GM19395 (cell line): ENCODE results near the gene AKAP6.
A peak's percentile ranks its signal among the peaks of the same experiment; 100 is the strongest.
"Not testable (repeated sequence)": the region's sequence is repeated elsewhere in the genome, so short reads cannot be mapped to it uniquely, and the experiment has no call there.

Experiments
- ATAC-seq: cut with Tn5 transposase; IDR thresholded peaks from one replicate; pipeline ENCODE4 v1.9.1; 2021; ENCODE audit warnings: mild to moderate bottlenecking, moderate library complexity; ENCODE audit not compliant: unreplicated experiment

The AKAP6 gene

DNA sequence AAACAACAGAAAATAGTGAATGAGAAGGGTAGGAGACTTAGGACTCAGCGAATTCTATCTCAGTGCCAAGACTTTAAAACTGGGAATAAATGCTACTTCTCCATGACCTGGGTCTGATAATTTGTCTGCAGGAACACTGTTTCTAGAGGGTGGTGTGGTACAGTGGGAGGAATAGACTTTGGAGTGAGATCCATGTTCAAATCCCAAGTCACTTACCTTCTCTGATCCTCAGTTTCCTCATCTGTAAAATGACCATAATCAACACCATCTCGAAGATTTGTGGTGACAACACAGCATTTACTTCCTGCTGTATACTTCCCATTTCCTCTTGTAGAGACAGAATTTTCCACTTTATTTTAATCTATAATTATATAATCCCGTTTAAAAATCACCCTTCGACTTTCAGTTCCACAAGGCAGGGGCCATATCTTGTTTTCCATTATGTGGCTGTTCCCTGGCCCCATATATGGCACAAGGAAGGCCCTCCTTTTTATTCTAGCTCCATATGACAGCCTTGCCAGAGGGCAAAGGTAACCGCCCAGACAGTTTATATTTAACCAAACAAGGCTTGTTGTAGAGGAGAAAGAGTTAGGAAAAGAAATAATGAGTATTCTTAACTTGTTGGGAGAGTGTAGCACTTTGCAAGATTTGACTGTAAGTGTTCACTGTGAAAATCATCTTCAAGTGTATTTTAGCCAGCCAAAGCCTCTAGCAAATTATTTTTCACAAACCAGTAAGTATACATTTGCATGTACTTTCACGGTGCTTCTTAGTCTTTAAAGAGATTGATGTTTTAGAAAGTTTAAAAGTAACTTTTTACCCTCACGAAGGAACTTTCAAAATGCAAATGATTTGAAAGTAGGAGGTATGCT lies 243.1 kb downstream of the AKAP6 start:
- peak; percentile 81 for ATAC-seq

DNA sequence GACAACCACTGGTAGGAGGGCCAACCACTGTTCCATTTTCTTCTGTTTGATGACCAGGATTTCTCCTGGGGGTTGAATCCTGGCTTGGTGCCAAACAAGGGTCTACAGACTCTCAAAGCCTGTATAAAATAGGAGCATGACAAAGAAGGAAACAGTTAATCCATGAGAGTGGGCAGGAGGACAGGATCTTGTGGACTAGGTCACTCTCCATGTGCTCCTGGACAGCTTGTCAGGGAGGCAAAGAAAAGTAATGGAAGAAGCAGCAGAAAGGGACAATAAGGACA lies 243.7 kb downstream of the AKAP6 start:
- ATAC-seq: no peak

DNA sequence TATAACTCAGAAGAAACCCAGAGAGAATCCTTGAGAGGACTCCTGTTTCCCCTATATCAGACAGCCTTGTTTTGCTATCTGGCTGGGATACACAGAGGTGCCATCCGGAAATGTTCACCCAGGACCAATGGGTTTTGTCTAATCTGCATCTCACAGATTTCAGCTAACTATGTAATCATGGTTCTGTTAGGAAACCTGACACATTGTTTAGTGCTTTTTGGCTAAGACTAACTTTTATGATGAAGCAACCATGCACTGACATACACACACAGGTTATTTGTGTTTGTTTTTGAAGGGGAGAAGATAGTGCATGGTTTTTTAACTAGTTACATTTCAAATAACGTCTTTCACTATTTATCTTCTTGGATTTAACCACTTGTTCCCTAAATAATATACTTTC lies 245.2 kb downstream of the AKAP6 start:
- no peak for ATAC-seq

DNA sequence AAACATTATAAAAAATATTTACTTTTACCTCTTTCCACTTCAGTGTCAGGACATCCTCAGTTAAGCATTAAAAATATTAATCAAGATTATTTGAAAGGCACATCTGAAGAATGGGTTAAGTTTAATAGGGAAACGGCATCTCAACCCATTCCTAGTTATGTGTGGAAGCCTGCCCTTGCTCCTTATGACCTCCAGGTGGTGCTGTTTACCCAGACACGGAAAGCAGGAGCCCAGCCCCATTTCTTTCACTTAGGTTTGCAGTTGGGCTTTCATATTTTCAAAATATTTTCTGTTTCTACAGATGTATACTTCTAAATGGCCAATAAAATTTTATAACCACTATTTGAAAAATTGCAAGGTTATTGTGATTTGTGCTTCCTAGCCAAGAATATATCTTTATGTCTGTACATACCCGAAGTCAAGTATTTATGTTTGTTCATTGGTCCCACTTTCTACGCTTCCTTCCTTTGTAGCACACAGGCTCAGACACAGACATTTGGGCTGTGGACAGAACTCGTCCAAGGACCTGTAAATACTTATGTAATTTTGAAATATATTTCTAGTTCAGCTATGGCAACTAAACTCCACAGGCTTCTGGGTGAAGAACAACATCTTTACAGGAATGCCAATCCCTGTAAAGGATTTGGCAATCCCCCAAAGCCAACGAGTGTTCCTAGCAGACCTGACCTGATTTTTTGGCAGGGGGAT lies 247.1 kb downstream of the AKAP6 start:
- peak; percentile 61 for ATAC-seq

DNA sequence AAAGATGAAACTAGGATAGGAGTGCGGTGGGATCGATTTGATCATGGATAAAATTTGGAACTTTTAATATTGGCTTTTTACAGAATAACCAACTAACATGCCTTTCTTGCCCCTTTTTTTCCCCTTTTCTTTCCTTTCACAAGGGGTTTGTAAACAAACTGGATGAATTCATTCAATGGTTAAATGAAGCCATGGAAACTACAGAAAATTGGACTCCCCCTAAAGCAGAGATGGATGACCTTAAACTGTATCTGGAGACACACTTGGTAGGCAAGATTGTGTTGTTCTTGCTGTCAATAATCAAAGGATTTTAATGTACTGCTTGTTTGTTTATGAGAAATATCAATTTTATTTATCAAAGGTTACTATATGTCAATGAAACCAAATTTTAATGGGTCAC lies 247.9 kb downstream of the AKAP6 start:
- ATAC-seq: no peak

DNA sequence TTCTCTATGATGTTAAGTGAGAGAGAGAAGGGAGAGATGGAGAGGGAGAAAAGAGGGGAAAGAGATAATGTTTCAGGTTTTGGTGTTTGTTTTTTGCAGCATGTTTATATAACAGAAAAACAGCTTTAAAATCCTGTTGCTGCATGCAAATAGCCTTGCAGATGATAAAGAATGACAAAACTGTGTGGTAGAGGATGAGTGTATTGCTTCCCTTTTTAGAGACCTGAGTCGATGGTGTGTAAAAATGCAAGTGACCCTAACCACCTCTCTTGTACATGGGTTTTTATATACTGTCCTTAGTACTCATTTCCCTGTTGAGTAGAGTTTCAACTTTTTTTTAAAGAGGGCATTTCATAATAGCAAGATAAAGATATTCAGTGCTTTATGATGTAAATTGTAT lies 249.1 kb downstream of the AKAP6 start:
- peak; percentile 85 for ATAC-seq

DNA sequence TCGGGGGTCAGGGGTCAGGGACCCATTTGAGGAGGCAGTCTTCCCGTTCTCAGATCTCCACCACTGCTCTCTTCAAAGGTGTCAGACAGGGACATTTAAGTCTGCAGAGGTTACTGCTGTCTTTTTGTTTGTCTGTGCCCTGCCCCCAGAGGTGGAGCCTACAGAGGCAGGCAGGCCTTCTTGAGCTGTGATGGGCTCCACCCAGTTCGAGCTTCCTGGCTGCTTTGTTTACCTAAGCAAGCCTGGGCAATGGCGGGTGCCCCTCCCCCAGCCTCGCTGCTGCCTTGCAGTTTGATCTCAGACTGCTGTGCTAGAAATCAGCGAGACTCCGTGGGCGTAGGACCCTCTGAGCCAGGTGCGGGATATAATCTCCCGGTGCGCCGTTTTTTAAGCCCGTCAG lies 254.3 kb downstream of the AKAP6 start:
- ATAC-seq: not testable (repeated sequence)

DNA sequence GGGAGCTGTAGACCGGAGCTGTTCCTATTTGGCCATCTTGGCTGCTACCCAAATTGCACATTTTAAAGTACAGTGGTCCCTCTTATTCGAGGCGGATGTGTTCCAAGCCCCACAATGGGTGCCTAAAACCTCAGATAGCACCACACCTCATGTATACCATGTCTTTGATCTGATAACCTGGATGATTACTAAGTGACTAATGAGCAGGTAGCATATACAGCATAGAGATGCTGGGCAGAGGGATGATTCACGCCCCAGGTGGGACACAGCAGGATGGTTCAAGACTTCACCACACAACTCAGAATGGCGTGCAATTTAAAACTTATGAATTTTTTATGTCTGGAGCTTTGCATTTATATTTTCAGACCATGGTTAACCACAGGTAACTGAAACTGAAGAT lies 255.0 kb downstream of the AKAP6 start:
- no peak for ATAC-seq

DNA sequence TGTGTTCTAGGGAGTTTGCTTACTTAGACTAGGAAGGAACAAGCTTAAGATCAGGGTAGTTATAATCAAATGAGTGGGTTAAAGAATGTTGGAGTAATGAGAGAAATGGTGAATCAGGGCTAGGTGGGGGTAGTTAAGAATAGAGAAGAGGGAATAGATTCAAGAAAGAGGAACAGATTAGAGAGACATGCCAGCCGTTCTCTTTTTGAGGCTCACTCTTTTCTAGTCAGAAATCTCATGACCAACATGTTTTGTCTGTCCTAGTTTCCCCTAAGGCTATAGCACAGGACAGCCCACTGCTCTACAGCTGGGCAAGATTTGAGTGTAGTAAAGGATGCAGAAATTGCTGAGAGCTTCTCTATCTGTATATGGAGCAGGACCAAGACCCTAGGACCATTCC lies 258.4 kb downstream of the AKAP6 start:
- ATAC-seq: no peak

DNA sequence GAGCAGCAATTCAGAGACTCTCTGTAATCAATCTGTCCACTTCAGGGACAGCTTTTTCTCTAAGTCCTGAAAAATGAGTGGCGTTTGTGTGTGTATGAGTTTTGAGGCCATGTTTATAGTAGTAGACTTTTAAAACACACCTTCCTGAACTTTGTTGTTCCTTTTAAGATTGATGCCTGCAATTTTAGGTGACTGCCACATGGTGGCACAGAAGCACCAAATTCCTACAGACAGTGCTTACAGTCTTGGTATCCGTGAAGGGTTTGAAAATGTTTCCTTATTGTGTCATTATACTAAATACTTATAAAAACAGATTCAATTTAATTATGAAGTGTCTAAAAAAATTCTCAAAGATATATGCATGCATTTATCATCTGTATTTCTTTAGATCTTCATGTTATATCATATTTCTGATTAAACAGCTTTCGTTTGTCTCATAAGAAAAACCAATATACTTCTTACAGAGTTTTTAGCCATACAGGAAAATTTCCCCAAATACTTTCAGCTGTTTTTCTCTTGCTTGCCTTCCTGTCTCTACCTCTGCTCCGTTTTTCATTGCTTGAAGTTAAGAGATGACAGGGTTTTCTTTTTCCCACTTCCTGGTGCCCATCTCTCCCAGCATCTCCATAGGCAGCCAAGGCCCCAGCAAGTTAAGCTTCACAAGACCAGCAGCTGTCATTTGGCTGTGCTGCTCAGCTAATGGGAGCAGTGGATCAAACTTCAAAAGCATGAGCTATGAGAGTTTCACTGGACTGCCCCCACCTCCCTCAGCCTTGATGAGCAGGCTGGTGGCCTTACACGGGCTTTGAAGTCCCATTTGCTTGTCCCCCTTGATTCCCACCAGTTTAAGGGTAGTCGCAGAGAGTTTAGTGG lies 259.6 kb downstream of the AKAP6 start:
- peak; percentile 60 for ATAC-seq

DNA sequence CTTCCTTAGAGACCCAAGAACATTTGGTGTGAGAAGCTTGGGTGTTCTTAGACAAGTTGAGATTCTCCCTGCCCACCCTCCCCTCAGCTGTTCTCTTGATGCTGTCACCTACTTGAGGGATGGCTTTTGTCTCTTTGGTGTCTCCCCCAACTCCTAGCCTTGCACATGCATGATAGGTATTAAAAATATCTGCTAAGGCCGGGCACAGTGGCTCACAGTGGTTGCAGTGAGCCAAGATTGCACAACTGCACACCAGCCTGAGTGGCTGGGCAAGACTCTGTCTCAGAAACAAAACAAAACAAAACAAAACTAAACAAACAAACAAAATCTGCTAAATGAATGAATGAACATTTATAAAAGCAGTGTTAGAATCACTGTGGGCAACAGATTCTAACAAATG lies 261.1 kb downstream of the AKAP6 start:
- no peak for ATAC-seq

DNA sequence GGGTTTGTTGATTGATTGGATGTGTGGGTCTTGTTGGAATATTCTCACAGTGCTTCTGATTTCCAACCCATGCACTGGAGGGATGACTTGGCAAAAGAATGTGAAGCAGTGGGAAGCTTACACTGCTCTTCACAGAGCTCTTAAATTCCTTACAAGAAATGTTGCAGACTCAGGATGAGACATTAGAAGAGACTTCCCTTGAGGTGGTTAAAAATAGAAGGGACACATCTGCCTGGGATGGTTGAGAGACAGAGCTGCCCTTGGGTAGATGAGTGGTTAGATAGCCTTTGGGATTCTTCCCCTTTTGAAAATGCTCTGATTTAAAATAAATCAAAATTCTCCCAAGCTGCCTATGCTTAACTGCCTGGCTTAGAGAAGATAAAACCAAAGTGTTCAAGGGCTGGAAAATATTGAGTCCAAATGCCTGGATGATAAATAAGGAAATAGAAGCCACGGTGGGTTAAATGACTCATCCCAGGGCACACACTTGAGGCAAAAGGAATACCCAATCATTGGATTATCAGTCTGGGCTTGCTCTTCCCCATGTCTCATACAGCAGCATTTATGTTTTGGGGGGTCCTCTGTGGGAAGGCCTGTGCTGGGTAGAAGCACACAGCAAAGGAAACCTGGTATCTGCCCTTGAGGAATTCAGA lies 264.3 kb downstream of the AKAP6 start:
- ATAC-seq: no peak

DNA sequence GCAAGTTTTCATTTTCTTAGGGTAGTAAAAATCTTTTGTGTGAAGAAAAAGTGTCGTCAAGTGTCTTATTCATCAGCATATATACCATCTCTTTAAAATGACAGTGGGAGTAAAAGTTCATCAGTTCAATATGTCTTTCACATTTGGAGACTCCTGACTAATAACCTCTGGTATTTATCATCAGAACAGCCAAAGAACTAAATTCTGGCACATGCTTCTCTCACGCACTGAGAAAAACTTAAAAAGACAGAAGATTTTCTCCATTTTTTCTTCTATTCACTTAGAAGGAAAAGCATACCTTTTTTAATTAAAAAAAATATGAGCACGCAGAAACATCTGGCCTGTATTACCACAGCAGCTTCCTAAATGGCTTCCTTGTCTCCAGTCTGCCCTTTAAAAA lies 265.7 kb downstream of the AKAP6 start:
- ATAC-seq: no peak

DNA sequence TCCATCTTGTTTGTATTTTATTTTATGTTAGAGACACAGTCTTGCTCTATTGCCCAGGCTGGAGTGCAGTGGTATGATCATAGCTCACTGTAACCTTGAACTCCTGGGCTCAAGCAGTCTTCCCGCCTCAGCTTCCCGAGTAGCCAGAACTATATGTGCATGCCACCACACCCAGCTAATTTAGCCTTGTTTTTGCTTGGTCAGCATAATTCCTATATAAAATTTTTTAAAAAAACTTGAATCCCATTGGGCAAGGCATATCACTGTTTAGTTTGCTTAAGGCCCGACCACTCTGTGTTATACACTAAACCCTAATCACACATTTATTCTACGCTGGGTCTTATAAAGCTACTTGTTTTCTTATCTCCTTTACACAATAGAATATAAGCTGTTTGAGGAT lies 266.4 kb downstream of the AKAP6 start:
- no peak for ATAC-seq

DNA sequence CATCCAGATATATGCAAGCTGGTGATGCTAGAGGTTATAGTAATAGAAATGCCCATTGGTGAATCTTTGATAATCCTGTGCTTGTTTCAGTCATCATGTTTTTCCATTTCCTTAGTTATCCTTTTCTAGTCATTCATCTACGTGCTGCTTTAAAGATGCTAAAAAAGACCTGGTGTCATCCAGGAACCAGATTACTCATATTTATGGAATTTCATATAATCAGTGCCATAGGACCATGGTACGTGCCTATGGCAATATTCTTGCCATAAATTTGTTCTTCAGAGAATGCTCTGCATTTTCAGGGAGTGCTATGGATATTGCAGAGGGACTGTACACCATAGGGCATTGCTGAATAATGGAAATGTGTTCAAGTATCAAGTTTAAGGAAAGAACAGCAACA lies 267.3 kb downstream of the AKAP6 start:
- ATAC-seq: no peak

DNA sequence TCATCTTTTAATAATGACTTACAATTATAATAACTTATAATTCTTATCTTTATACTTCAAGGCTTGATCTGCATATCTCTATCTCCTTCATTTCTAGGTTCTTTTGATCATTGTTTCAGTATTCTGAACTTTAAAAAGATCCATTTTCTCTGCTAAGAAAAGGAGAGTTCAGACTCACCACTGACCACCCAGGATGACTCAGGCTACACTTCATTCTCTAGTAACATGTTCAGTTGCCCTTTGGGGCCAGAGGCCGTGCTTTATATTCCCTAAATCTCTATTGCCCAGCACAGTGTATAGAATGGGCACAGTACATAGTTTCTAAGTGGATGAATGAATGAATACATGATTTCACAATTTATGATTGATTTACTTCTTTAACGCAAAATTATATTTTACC lies 268.7 kb downstream of the AKAP6 start:
- ATAC-seq: no peak

DNA sequence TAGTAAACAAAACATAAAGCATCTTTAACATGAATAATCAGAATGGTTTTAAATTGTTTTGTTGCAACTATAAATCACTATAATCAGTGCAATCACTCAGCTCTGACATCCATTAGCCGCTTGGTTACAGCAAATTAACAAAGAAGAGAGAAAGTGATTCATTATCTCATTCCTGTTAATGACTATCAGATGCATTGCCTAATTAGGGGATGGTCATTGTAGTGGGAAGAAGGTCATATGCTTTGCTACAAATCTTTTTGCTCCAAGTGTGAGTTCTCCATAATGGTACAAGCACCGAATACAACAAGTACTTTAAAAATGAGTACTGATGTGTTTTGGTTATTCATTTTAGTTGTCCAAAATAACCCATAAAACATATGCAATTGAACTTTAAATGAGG lies 272.0 kb downstream of the AKAP6 start:
- no peak for ATAC-seq

DNA sequence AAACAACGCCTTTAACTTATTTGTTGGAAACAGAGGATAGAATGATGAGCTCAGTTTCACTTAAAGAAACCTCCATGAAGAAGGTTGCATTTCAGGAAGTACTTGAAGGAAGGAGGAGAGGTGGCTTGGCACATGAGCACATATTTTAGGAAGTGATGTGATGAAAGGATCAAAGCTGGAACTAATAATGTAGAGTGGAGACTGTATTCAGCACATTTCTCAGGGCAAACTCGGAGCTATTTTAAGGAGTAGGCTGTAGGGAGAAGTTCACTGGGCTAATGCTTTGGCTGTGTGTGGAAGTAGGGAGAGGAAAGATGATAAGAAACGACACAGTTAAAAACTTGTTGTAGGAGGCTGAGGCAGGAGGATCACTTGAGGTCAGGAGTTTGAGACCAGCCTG lies 272.8 kb downstream of the AKAP6 start:
- no peak for ATAC-seq

DNA sequence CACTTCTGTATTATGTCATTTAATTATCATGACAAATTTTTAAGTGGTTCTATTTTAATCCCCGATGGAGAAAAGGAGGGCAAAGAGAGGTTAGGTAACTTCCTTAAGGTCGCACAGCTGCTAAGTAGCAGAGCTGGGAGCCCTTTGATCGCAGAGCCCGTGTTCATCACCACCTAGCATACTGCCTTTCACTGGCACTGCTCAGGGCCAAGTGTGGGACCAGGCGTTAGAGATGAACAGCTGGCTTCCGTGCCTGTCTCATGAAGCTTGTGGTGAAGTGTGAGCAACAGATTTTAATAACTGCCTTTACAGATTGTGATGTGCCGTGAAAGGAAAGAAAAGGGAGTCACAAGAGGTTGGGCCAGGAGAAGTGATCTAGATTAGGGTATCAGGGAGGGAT lies 273.6 kb downstream of the AKAP6 start:
- no peak for ATAC-seq

DNA sequence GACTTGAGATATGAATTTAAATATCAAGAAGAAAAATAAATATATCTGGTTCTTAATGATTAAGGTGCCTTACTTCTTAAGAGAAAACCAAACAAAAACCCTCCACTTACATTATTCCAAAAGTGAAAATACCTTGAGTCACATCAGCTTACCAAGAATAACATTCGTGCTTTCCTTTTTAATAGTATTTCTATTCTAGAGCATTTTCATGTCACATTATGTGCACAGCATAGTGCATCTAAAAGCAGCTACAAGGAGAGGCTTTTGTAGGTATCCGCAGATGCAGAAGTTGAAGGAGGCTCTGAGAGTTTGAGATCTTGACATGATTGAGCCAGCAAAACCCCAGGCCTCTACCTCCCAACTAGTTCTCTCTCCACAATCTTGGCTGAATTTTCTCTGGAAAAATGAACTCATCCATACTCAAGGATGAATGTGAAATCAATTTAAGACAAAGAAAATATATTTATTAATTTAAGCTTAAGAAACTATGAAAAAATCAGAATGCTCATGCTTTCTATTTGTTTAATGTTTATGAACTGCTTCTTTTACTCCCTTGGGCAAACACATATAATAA lies 275.0 kb downstream of the AKAP6 start:
- peak; percentile 85 for ATAC-seq

DNA sequence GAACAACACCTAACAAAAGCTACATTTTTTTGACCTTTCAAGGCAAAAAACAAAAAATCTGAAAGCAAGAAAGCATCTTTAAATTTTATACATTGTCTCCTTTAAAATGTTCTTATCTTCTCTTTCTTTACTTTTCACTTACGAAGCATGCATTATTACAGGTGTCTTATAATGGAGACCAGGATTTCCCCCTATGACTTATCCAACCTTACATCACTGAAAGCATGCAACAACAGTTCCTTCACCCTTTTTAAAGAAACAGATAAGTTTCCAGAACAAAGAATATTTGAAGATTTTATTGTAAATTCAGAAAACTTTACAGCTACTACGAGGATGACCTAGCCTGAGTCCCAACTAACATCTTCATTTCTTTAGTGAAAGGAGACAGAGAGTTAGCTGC lies 277.2 kb downstream of the AKAP6 start:
- ATAC-seq: no peak
